Measurements from ENCODE around the gene KRT85.

DNA sequence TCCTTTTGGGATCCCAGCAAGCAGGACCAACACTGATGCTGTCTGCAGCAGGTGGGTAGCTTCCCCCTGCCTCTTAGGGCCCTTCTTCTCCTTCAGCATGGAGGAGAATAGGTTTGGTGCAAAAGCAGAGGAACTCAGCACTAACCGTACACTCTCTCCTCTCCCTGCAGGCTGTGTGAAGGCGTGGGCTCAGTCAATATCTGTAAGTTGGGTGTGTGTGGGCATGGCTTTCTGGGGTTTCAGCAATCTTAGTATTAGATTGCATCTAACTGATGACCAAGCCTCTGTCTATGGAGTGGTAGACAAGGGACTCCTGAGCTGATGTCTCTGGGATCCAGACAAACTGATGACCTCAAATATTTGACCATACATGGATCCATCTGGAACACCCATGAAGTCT, 14.3 kb downstream of the KRT85 start:
- TF ChIP-seq, protein P1, sequence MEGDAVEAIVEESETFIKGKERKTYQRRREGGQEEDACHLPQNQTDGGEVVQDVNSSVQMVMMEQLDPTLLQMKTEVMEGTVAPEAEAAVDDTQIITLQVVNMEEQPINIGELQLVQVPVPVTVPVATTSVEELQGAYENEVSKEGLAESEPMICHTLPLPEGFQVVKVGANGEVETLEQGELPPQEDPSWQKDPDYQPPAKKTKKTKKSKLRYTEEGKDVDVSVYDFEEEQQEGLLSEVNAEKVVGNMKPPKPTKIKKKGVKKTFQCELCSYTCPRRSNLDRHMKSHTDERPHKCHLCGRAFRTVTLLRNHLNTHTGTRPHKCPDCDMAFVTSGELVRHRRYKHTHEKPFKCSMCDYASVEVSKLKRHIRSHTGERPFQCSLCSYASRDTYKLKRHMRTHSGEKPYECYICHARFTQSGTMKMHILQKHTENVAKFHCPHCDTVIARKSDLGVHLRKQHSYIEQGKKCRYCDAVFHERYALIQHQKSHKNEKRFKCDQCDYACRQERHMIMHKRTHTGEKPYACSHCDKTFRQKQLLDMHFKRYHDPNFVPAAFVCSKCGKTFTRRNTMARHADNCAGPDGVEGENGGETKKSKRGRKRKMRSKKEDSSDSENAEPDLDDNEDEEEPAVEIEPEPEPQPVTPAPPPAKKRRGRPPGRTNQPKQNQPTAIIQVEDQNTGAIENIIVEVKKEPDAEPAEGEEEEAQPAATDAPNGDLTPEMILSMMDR (conservative IDR thresholded peaks at IDR 0.05), result no peak
- TF ChIP-seq EZH2 (IDR thresholded peaks at IDR 0.05; ENCODE audit: low read depth), result no peak

All from PC-9 (cell line).